ENCODE data around the gene TP53. TPM values are rescaled to one million over a fixed set of nuclear protein-coding genes. Genes with fewer than 3 reads are reported as not detected.
"Not testable (repeated sequence)": the region's sequence is repeated elsewhere in the genome, so short reads cannot be mapped to it uniquely, and the experiment has no call there.

Gene TP53
- polyA plus RNA-seq, 3 donors, result 66.7 to 68.6 (median 67.4) TPM

- no peak for DNase-seq (ENCODE audit: low read depth in 3 of 3, low spot score in 2 of 3)
These were observed 46.5 kb downstream of the TP53 start for GRCh38 chr17:7640783-7641182.

- DNase-seq (ENCODE audit: low read depth in 3 of 3, low spot score in 2 of 3), result no peak
These were observed 51.1 kb downstream of the TP53 start for GRCh38 chr17:7636163-7636562.

- DNase-seq (ENCODE audit: low read depth in 3 of 3, low spot score in 2 of 3), result peak in 1 of 3 donors; percentile 58
These were observed 52.9 kb downstream of the TP53 start for GRCh38 chr17:7634384-7634783.

GRCh38 chr17:7633093-7633492, 54.2 kb downstream of the TP53 start:
- no peak for DNase-seq (ENCODE audit: low read depth in 3 of 3, low spot score in 2 of 3)

GRCh38 chr17:7632492-7632894, 54.8 kb downstream of the TP53 start:
- DNase-seq (ENCODE audit: low read depth in 3 of 3, low spot score in 2 of 3), result no peak

- no peak for DNase-seq (ENCODE audit: low read depth in 3 of 3, low spot score in 2 of 3)
These were observed 55.6 kb downstream of the TP53 start for GRCh38 chr17:7631398-7632380.

GRCh38 chr17:7629939-7630571, 57.2 kb downstream of the TP53 start, which contains the start of gene SHBG:
Gene SHBG, plus strand, starts transcription at chr17:7630135. Its CDS starts 38 bp downstream, at chr17:7630173.
- no peak for DNase-seq (ENCODE audit: low read depth in 3 of 3, low spot score in 2 of 3)

- peak; percentile 85 to 89 (median 85) for DNase-seq (ENCODE audit: low read depth in 3 of 3, low spot score in 2 of 3)
These were observed 59.8 kb downstream of the TP53 start, which contains the start of gene SAT2 for GRCh38 chr17:7627250-7628121. Gene SAT2, minus strand, starts transcription at chr17:7627821. Its CDS starts 186 bp downstream, at chr17:7627635.

GRCh38 chr17:7626956-7627249, 60.4 kb downstream of the TP53 start:
- DNase-seq (ENCODE audit: low read depth in 3 of 3, low spot score in 2 of 3), result no peak

GRCh38 chr17:7626307-7626706, 61.0 kb downstream of the TP53 start:
- DNase-seq (ENCODE audit: low read depth in 3 of 3, low spot score in 2 of 3), result no peak

- not testable (repeated sequence) for DNase-seq (ENCODE audit: low read depth in 3 of 3, low spot score in 2 of 3)
These were observed 61.5 kb downstream of the TP53 start for GRCh38 chr17:7625749-7626148.

- no peak for DNase-seq (ENCODE audit: low read depth in 3 of 3, low spot score in 2 of 3)
These were observed 63.6 kb downstream of the TP53 start for GRCh38 chr17:7623661-7624060.

- DNase-seq (ENCODE audit: low read depth in 3 of 3, low spot score in 2 of 3), result no peak
These were observed 66.5 kb downstream of the TP53 start for GRCh38 chr17:7620835-7621234.

GRCh38 chr17:7618608-7619007, 68.7 kb downstream of the TP53 start:
- DNase-seq (ENCODE audit: low read depth in 3 of 3, low spot score in 2 of 3), result no peak

Other genes with a start within 250 kb of the TP53 start
- 1 to 10 TPM; 5.5 to 6.8 (median 6.6) TPM for gene FGF11, start 248.0 kb downstream of the TP53 start, polyA plus RNA-seq (ENCODE audit: insufficient read length in 3 of 3)
- gene CHRNB1, start 242.4 kb downstream of the TP53 start, polyA plus RNA-seq (ENCODE audit: insufficient read length in 3 of 3), result 10 to 100 TPM; 10.1 to 11.0 (median 10.9) TPM
- gene ZBTB4, start 207.9 kb downstream of the TP53 start, polyA plus RNA-seq (ENCODE audit: insufficient read length in 3 of 3), result 10 to 100 TPM; 35.9 to 38.0 (median 37.6) TPM
- under 1 TPM in 1 of 3 donors, not detected in 2; 0.10 TPM for gene SLC35G6, start 206.0 kb downstream of the TP53 start, polyA plus RNA-seq (ENCODE audit: insufficient read length in 3 of 3)
- 100 to 1,000 TPM; 108 to 118 (median 118) TPM for gene POLR2A, start 203.1 kb downstream of the TP53 start, polyA plus RNA-seq (ENCODE audit: insufficient read length in 3 of 3)
- gene TNFSF12, start 138.4 kb downstream of the TP53 start, polyA plus RNA-seq (ENCODE audit: insufficient read length in 3 of 3), result 10 to 100 TPM; 21.8 to 24.1 (median 22.3) TPM
- 10 to 100 TPM; 11.6 to 15.0 (median 13.4) TPM for gene TNFSF13, start 128.7 kb downstream of the TP53 start, polyA plus RNA-seq (ENCODE audit: insufficient read length in 3 of 3)
- gene SENP3, start 125.6 kb downstream of the TP53 start, polyA plus RNA-seq (ENCODE audit: insufficient read length in 3 of 3), result 10 to 100 TPM; 85.5 to 93.2 (median 91.8) TPM
- 10 to 100 TPM; 46.9 to 67.9 (median 57.3) TPM for gene CD68, start 107.9 kb downstream of the TP53 start, polyA plus RNA-seq (ENCODE audit: insufficient read length in 3 of 3)
- gene MPDU1, start 103.6 kb downstream of the TP53 start, polyA plus RNA-seq (ENCODE audit: insufficient read length in 3 of 3), result 100 to 1,000 TPM; 125 to 133 (median 125) TPM
- 1 to 10 TPM; 2.8 to 3.9 (median 2.9) TPM for gene SOX15, start 97.4 kb downstream of the TP53 start, polyA plus RNA-seq (ENCODE audit: insufficient read length in 3 of 3)
- 10 to 100 TPM; 41.4 to 42.8 (median 42.2) TPM for gene FXR2, start 72.6 kb downstream of the TP53 start, polyA plus RNA-seq (ENCODE audit: insufficient read length in 3 of 3)
- gene SAT2, start 59.7 kb downstream of the TP53 start, polyA plus RNA-seq (ENCODE audit: insufficient read length in 3 of 3), result 100 to 1,000 TPM; 130 to 152 (median 138) TPM
- 1 to 10 TPM; 2.5 to 4.9 (median 3.0) TPM for gene SHBG, start 57.4 kb downstream of the TP53 start, polyA plus RNA-seq (ENCODE audit: insufficient read length in 3 of 3)
- gene ATP1B2, start 36.6 kb downstream of the TP53 start, polyA plus RNA-seq (ENCODE audit: insufficient read length in 3 of 3), result 10 to 100 TPM; 15.5 to 20.6 (median 20.4) TPM
- 10 to 100 TPM; 12.8 to 13.6 (median 13.1) TPM for gene WRAP53, start 987 bp upstream of the TP53 start, polyA plus RNA-seq (ENCODE audit: insufficient read length in 3 of 3)
- 10 to 100 TPM; 19.9 to 23.7 (median 23.1) TPM for gene EFNB3, start 17.7 kb upstream of the TP53 start, polyA plus RNA-seq (ENCODE audit: insufficient read length in 3 of 3)
- gene DNAH2, start 30.3 kb upstream of the TP53 start, polyA plus RNA-seq (ENCODE audit: insufficient read length in 3 of 3), result under 1 TPM; 0.25 to 0.43 (median 0.25) TPM
- gene KDM6B, start 146.7 kb upstream of the TP53 start, polyA plus RNA-seq (ENCODE audit: insufficient read length in 3 of 3), result 10 to 100 TPM; 15.3 to 18.3 (median 17.9) TPM
- gene TMEM88, start 167.6 kb upstream of the TP53 start, polyA plus RNA-seq (ENCODE audit: insufficient read length in 3 of 3), result 10 to 100 TPM; 19.1 to 27.1 (median 23.0) TPM
- gene NAA38, start 170.1 kb upstream of the TP53 start, polyA plus RNA-seq (ENCODE audit: insufficient read length in 3 of 3), result 10 to 100 TPM; 61.0 to 85.9 (median 73.0) TPM
- 10 to 100 TPM; 23.1 to 24.3 (median 23.8) TPM for gene CYB5D1, start 170.5 kb upstream of the TP53 start, polyA plus RNA-seq (ENCODE audit: insufficient read length in 3 of 3)
- 100 to 1,000 TPM; 139 to 161 (median 150) TPM for gene CHD3, start 201.3 kb upstream of the TP53 start, polyA plus RNA-seq (ENCODE audit: insufficient read length in 3 of 3)
- 1 to 10 TPM; 3.4 to 5.0 (median 4.3) TPM for gene RNF227, start 228.8 kb upstream of the TP53 start, polyA plus RNA-seq (ENCODE audit: insufficient read length in 3 of 3)
- 10 to 100 TPM in 1 of 3 donors, 1 to 10 TPM in 2; 5.9 to 10.2 (median 9.2) TPM for gene KCNAB3, start 242.4 kb upstream of the TP53 start, polyA plus RNA-seq (ENCODE audit: insufficient read length in 3 of 3)
- 100 to 1,000 TPM; 131 to 171 (median 162) TPM for gene TRAPPC1, start 244.5 kb upstream of the TP53 start, polyA plus RNA-seq (ENCODE audit: insufficient read length in 3 of 3)
- 10 to 100 TPM; 48.1 to 49.6 (median 48.6) TPM for gene CNTROB, start 244.7 kb upstream of the TP53 start, polyA plus RNA-seq (ENCODE audit: insufficient read length in 3 of 3)

All from right renal cortex interstitium (tissue), 3 donors.